Heart right ventricle (tissue), 16 donors: ENCODE results near the gene GCGR. TPM values are rescaled to one million over a fixed set of nuclear protein-coding genes. Genes with fewer than 3 reads are reported as not detected.

ENCODE experiments used
- ATAC-seq, 8 donors: fragments of 200-7000 bp; cut with Tn5 transposase; one replicate each; pipeline ENCODE4 v1.9.1; 2020; ENCODE audit warnings: mild to moderate bottlenecking in 8 of 8, moderate library complexity in 8 of 8, moderate number of reproducible peaks in 1 of 8
- DNase-seq, 2 donors: peaks; one replicate each; pipeline ENCODE4 v3.0.0-alpha.2; 2020
- H3K27ac ChIP-seq, 10 donors: fragments of 200-600 bp; sonication (generic) in 2 of 10; one replicate each; pipeline versions ENCODE4 v1.5.0 to v1.8.0; 2020 to 2022; ENCODE audit warnings: mild to moderate bottlenecking in 3 of 10
- H3K27me3 ChIP-seq, 7 donors: fragments of 200-600 bp; one replicate each; pipeline ENCODE4 v1.8.0; 2021 to 2022; ENCODE audit warnings: mild to moderate bottlenecking in 2 of 7
- H3K36me3 ChIP-seq, 9 donors: fragments of 200-600 bp; sonication (generic) in 1 of 9; one replicate each; pipeline versions ENCODE4 v1.5.0 to v1.8.0; 2020 to 2022; ENCODE audit warnings: mild to moderate bottlenecking in 2 of 9
- H3K4me1 ChIP-seq, 9 donors: fragments of 200-600 bp; sonication (generic) in 1 of 9; one replicate each; pipeline versions ENCODE4 v1.5.0 to v1.8.0; 2020 to 2022; ENCODE audit warnings: mild to moderate bottlenecking in 4 of 9
- H3K4me3 ChIP-seq, 10 donors: fragments of 200-600 bp; sonication (generic) in 2 of 10; one replicate each; pipeline versions ENCODE4 v1.5.0 to v1.8.0; 2020 to 2022; ENCODE audit warnings: mild to moderate bottlenecking in 7 of 10, moderate library complexity in 2 of 10
- H3K9me3 ChIP-seq, 11 donors: fragments of 200-600 bp in 10 of 11; sonication (generic) in 2 of 11; one replicate each; pipeline versions ENCODE4 v1.5.0 to v1.8.0; 2013 to 2022; ENCODE audit warnings: mild to moderate bottlenecking in 2 of 11, control low read depth in 1 of 11, moderate library complexity in 1 of 11
- CTCF ChIP-seq, 9 donors: fragments of 200-600 bp; sonication (generic) in 2 of 9; IDR thresholded peaks; one replicate each; pipeline versions ENCODE4 v1.5.0 to v1.8.0; 2021 to 2022; ENCODE audit warnings: antibody characterized with exemption in 9 of 9, mild to moderate bottlenecking in 5 of 9, moderate library complexity in 1 of 9
- whole genome bisulfite sequencing, 2 donors: extraction: QIAGEN DNeasy Blood & Tissue Kit; methylation state at CpG; one replicate each; pipeline ENCODE4 v1.1.7; 2013; ENCODE audit warnings: inconsistent platforms in 1 of 2; 5-methylcytosine and 5-hydroxymethylcytosine counted together
- intact Hi-C, 10 donors: fragments of 100-400 bp; cut with DNase I; formaldehyde crosslinking; loops; one replicate each; pipeline versions ENCODE4 v1.11.1 to v1.14.2; 2022
- polyA plus RNA-seq, 2 donors: library from polyadenylated mRNA; stranded (reverse); fragments of 200-250 nt; gene quantifications; one replicate each; pipeline ENCODE4 v1.2.3, GENCODE V29; 2013
- total RNA-seq, 10 donors: library from RNA; stranded (reverse); fragmentation: NEBNext Ultra II Directional in 3 of 10; extraction: Animal tissue kit (Norgen Biotek cat#: 25700) in 3 of 10; gene quantifications; one replicate each; pipeline versions ENCODE4 v1.2.1 to v1.2.4, GENCODE V29; 2021 to 2023
- donor health status: Arrhythmogenic right ventricular cardiomyopathy.
- donor health status: ischemic (EF 13 %, LVEDD 7.1; RV severe dilation, severe dysfunction).
- donor health status: healthy with polysubstance abuse.
- donor health status: DM: no; HTN: yes; CAD: no.
- donor health status: DM: no; HTN: no; CAD: no.
- donor health status: ischemic (EF 25% LVEDD 6.9; RV normal size, moderate dysfunction).
- donor health status: ischemic (EF 25% LVEDD 5.7; RV mildly dilated, moderate dysfunction).
- donor health status: healthy.
- donor health status: DM: yes; HTN: yes; CAD: no.
- donor health status: Ischemic cardiomyopathy.
- donor health status: ischemic (EF 35%, LVEDD 5.7; RV mildly dilated, moderate dysfunction).
- donor health status: nonischemic (EF 11% LVEDD 7.7; RV severe dilation, severe dysfunction).
- donor health status: DM: yes; HTN: yes; CAD: no.
- donor health status: PGD.
- donor health status: ischemic (EF 29% LVEDD 5.4; RV normal size, mild dysfunction).
- donor health status: nonischemic (EF 23%, LVEDD 6.1; RV moderate dilation, normal function).

The GCGR gene
- total and polyA plus RNA-seq, 12 donors: 0.03 TPM; not detected in 11

- no peak for TF ChIP-seq CTCF (IDR thresholded peaks at IDR 0.05)
- H3K27ac ChIP-seq: no peak overlapping the region
- H3K4me3 ChIP-seq: no peak overlapping the region
- no peaks in the 10 kb centered on the region for H3K36me3 ChIP-seq
- WGBS, 2 donors: 72 to 80% methylated on average over 19 to 23 of the region's 24 CpGs
- intact Hi-C loops: no loop called here
- no peaks in the 10 kb centered on the region for H3K4me1 ChIP-seq
- H3K27me3 ChIP-seq: peaks cover 0 to 33% (median 16%) of the 10 kb centered on the region in 7 donors
- no peaks in the 10 kb centered on the region for H3K9me3 ChIP-seq
- ATAC-seq (no peak), DNase-seq (no peak)
Measured at GRCh38 chr17:81814748-81815645, 11.0 kb downstream of the GCGR start.

DNA sequence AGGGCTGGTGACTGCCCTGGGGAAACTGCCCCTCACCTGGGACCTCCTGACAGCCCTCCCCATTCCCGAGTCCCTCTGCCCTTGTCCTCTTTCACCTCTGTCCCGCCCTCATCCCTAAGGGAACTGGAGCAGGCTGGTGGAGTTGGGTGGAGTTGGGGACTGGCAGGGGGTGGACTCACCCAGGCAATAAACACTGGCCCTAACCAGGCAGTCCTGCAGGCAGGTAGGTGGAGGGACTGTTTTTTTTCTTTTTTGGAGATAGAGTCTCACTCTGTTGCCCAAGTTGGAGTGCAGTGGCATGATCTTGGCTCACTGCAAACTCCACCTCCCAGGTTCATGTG, 11.7 kb downstream of the GCGR start:
- Histone ChIP-seq H3K27me3 (peaks cover 0 to 27% (median 11%) of the 10 kb centered on the region in 7 donors), H3K9me3 (no peaks in the 10 kb centered on the region), H3K4me1 (no peaks in the 10 kb centered on the region), H3K36me3 (no peaks in the 10 kb centered on the region), H3K27ac (no peak overlapping the region), H3K4me3 (no peak overlapping the region)
- ATAC-seq: no peak
- 63 to 75% methylated on average over 2 of the region's 2 CpGs for WGBS, 2 donors
- intact Hi-C loops: no loop called here
- no peak for TF ChIP-seq CTCF (IDR thresholded peaks at IDR 0.05)
- no peak for DNase-seq

- Histone ChIP-seq H3K36me3 (peaks cover 0 to 6% (median 1%) of the 10 kb centered on the region in 9 donors), H3K27me3 (peaks cover 0 to 9% (median 0%) of the 10 kb centered on the region in 7 donors), H3K4me3 (no peak overlapping the region), H3K9me3 (no peaks in the 10 kb centered on the region), H3K4me1 (peaks cover 7 to 18% (median 17%) of the 10 kb centered on the region in 9 donors), H3K27ac (no peak overlapping the region)
- no peak for ATAC-seq
- TF ChIP-seq CTCF (IDR thresholded peaks at IDR 0.05): no peak
- DNase-seq: no peak
- 42 to 46% methylated on average over 7 of the region's 7 CpGs for WGBS, 2 donors
- intact Hi-C loops: no loop called here
Measured at GRCh38 chr17:81817758-81818147, 13.8 kb downstream of the GCGR start.

GRCh38 chr17:81819708-81820107, 15.8 kb downstream of the GCGR start:
- intact Hi-C loops: loop anchor here in 1 of 10 donors (5.0 kb wide), 1 partner anchor 43 kb away; the partner anchor contains the start of gene P4HB
- 27 to 32% methylated on average over 10 to 13 of the region's 13 CpGs for WGBS, 2 donors
- Histone ChIP-seq H3K36me3 (peaks cover 0 to 26% (median 6%) of the 10 kb centered on the region in 9 donors), H3K9me3 (no peaks in the 10 kb centered on the region), H3K4me1 (peaks cover 7 to 22% (median 19%) of the 10 kb centered on the region in 9 donors), H3K4me3 (no peak overlapping the region), H3K27ac (no peak overlapping the region), H3K27me3 (peaks cover 0 to 6% (median 0%) of the 10 kb centered on the region in 7 donors)
- no peak for DNase-seq
- TF ChIP-seq CTCF (IDR thresholded peaks at IDR 0.05): no peak
- no peak for ATAC-seq
